ENCODE data around the gene B3GNT8. TPM values are rescaled to one million over a fixed set of nuclear protein-coding genes. Genes with fewer than 3 reads are reported as not detected.

The B3GNT8 gene
- total RNA-seq, 4 donors from 2014 or later, result 11.6 to 84.4 (median 35.3) TPM

DNA sequence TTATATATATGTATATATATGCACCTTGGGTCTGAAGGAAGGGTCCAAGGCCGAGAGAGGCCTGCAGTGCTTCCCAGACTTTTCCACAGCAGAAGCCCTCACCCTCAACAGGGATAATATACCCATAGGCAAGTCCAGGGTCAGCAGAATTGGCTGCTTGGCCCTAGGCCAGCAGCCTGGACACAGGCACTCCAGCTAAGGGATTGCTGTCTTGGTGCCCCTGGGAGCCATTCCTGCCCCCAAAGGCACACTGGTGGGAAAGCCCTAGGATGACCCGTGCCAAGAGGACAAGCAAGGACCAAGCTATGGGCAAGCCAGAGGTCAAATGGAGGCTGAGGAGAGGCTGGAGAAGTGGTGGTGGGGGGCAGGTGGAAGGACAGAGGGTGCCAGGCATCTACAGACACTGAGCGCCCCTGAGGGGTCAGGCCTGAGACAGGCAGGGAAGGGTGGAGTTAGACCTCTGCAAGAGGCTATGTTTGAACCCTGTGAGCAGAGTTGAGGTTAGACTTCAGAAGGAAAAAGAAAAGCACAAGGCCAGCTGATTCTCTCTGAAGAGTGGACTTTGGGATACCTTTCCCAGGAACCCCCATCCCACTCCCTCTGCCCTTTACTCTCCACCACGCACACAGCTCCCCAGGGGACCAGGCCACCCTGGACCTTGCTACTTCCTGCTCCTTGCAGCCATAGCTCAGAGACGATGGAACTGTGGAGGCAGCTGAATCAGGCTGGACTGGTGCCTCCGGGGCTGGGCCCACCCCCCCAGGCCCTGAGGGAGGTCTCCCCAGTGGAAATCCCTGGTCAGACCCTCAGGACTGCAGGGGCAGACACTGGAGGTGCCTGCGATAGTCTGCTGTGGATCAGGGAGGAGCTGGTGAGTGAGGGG is 15.5 kb upstream of the B3GNT8 start, which contains the start of gene ERICH4:
TSS of gene ERICH4 (plus strand) at position 684 of the 883 bp plus-strand sequence. CDS start at position 698, 14 bp downstream.
- Histone ChIP-seq H3K27ac (no peak within 1 kb of the TSS), H3K4me3 (no peak within 1 kb of the TSS), H3K36me3 (peaks cover 0 to 5% (median 0%) of the 10 kb centered on the region in 3 donors), H3K4me1 (peaks cover 5 to 31% (median 7%) of the 10 kb centered on the region in 3 donors), H3K9me3 (no peaks in the 10 kb centered on the region), H3K27me3 (peaks cover 0 to 42% (median 0%) of the 10 kb centered on the region in 4 donors)
- no peak for DNase-seq
- WGBS, 2 donors, result 70 to 78% methylated on average over 2 to 6 of the region's 7 CpGs
- no peak for TF ChIP-seq CTCF (IDR thresholded peaks at IDR 0.05)
- TF ChIP-seq POLR2A (IDR thresholded peaks at IDR 0.05), result no peak
- intact Hi-C loops (cut with DNase I), result loop anchor here (10.0 kb wide), 1 partner anchor 122 kb away; no protein-coding TSS in a partner anchor

- Histone ChIP-seq H3K27me3 (peaks cover 0 to 29% (median 0%) of the 10 kb centered on the region in 4 donors), H3K4me3 (no peak overlapping the region), H3K9me3 (no peaks in the 10 kb centered on the region), H3K36me3 (peaks cover 0 to 17% (median 0%) of the 10 kb centered on the region in 3 donors), H3K27ac (no peak overlapping the region), H3K4me1 (peaks cover 5 to 31% (median 7%) of the 10 kb centered on the region in 3 donors)
- WGBS, 2 donors, result 72 to 81% methylated on average over 9 to 13 of the region's 15 CpGs
- no peak for TF ChIP-seq CTCF (IDR thresholded peaks at IDR 0.05)
- TF ChIP-seq POLR2A (IDR thresholded peaks at IDR 0.05), result no peak
- no peak for DNase-seq
- intact Hi-C loops (cut with DNase I), result loop anchor here (10.0 kb wide), 1 partner anchor 123 kb away; no protein-coding TSS in a partner anchor
Observed at GRCh38 chr19:41441321-41441945, 14.3 kb upstream of the B3GNT8 start.

DNA sequence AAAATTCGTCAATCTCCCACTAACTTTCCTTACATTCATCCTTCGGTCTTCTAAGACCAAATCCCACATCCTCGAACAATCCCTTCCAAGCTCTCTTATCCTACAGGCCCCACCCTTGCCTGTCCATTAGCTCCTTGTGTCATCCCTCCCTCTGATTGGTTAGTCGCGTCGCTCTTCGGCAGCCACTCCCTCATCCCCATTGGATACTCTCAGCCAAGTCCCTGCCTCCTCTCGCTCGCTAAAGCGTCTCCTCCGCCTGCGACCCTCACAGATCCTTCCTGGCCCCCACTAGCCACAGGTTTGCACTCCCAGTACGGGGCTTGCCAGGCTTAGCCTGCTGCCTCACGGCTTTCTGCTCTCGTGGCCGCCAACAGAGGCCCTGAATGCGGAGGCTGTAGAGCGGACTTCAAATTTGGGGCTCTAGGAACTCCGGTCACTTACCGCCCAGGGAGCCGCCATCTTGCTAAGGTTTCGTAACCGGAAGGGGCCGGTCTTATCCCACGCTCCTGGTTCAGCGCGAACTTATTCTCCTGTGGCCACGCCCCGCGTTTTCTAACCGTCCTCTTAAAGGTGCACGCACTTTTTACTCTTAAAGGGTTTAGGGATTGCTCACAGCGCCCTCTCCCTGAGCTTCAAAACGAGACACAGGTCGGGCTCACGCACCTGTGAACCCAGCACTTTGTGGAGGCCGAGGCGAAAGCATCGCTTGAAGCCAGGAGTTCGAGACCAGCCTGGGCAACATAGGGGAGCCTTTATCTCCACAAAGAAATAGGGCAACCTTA is 12.5 kb upstream of the B3GNT8 start, which contains the start of gene DMAC2:
TSS of gene DMAC2 (minus strand) at position 472 of the 782 bp plus-strand sequence. CDS start at position 459, 13 bp downstream.
- peak; percentile 86 for DNase-seq
- H3K4me1 ChIP-seq, result peaks cover 5 to 31% (median 7%) of the 10 kb centered on the region in 3 donors
- H3K9me3 ChIP-seq, result no peaks in the 10 kb centered on the region
- peak within 1 kb of the TSS; percentile 97 to 98 (median 97) for H3K27ac ChIP-seq
- TF ChIP-seq CTCF (IDR thresholded peaks at IDR 0.05), result peak; percentile 20 to 60 (median 46)
- peak in 2 of 4 donors; percentile 59 to 75 for TF ChIP-seq POLR2A (IDR thresholded peaks at IDR 0.05)
- H3K27me3 ChIP-seq, result peaks cover 0 to 14% (median 0%) of the 10 kb centered on the region in 4 donors
- 0 to 1% methylated on average over 15 to 17 of the region's 40 CpGs for WGBS, 2 donors
- intact Hi-C loops (cut with DNase I), result loop anchor here (10.0 kb wide), 1 partner anchor 125 kb away; no protein-coding TSS in a partner anchor
- H3K36me3 ChIP-seq, result peaks cover 0 to 35% (median 0%) of the 10 kb centered on the region in 3 donors
- peak within 1 kb of the TSS; percentile 74 to 95 (median 82) for H3K4me3 ChIP-seq

DNA sequence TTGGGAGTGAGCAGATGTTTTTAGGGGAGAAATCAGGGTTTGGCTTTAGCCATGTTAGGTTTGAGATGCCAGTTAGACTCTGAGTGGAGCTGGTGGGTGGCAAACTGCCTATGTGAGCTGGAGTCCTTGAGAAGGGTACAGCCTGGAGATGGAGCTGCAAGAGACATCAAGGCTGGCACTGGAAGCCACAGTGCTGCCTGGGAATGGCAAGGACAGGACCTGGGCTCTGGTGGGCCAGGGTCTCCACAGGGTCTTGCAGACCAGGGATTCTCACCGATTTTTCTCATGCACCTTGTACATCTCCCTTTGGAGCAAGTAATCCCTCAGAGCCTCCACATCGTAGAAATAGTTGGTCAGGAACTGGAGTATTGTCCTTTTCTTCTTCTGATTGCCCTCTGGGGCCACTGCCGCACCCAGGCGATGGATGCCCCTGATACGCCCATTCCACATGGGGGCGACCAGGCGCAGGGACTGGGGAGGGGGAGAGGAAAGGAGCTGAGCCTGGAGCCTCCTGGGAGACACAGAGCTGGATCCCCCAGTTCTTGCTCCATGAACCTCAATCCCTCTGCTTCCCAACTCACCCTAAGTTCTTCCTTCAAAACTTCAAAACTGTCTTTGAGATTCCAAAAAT is 10.9 kb upstream of the B3GNT8 start:
- Histone ChIP-seq H3K4me1 (peaks cover 5 to 31% (median 7%) of the 10 kb centered on the region in 3 donors), H3K27ac (no peak overlapping the region), H3K27me3 (peaks cover 0 to 12% (median 0%) of the 10 kb centered on the region in 4 donors), H3K4me3 (no peak overlapping the region), H3K36me3 (peaks cover 0 to 48% (median 3%) of the 10 kb centered on the region in 3 donors), H3K9me3 (no peaks in the 10 kb centered on the region)
- 83 to 88% methylated on average over 7 of the region's 7 CpGs for WGBS, 2 donors
- intact Hi-C loops (cut with DNase I), result no loop called here
- no peak for DNase-seq
- no peak for TF ChIP-seq POLR2A (IDR thresholded peaks at IDR 0.05)
- TF ChIP-seq CTCF (IDR thresholded peaks at IDR 0.05), result no peak

All from esophagus squamous epithelium (tissue), 5 donors.